Measurements from ENCODE around the gene PIK3R1.

PIK3R1 gene

GRCh38 chr5:68252673-68253623 lies 37.4 kb downstream of the PIK3R1 start:
- DNase-seq, result peak; percentile 45 to 47

- no peak for DNase-seq
Measured at GRCh38 chr5:68253624-68254585, 38.3 kb downstream of the PIK3R1 start.

- DNase-seq, result no peak
Measured at GRCh38 chr5:68254810-68255209, 39.3 kb downstream of the PIK3R1 start.

- no peak for DNase-seq
Measured at GRCh38 chr5:68255305-68256120, 40.0 kb downstream of the PIK3R1 start.

- no peak for DNase-seq
Measured at GRCh38 chr5:68257210-68257609, 41.7 kb downstream of the PIK3R1 start.

GRCh38 chr5:68258531-68258930 lies 43.0 kb downstream of the PIK3R1 start:
- DNase-seq, result no peak

- DNase-seq, result no peak
Measured at GRCh38 chr5:68259700-68260099, 44.1 kb downstream of the PIK3R1 start.

GRCh38 chr5:68260467-68260866 lies 44.9 kb downstream of the PIK3R1 start:
- no peak for DNase-seq

GRCh38 chr5:68261169-68261568 lies 45.6 kb downstream of the PIK3R1 start:
- DNase-seq, result no peak

GRCh38 chr5:68261569-68262065 lies 46.1 kb downstream of the PIK3R1 start:
- DNase-seq, result no peak

GRCh38 chr5:68264024-68264956 lies 48.7 kb downstream of the PIK3R1 start:
- no peak for DNase-seq

- DNase-seq, result no peak
Measured at GRCh38 chr5:68265347-68265746, 49.8 kb downstream of the PIK3R1 start.

- no peak for DNase-seq
Measured at GRCh38 chr5:68265822-68266395, 50.4 kb downstream of the PIK3R1 start.

- DNase-seq, result no peak
Measured at GRCh38 chr5:68266457-68266856, 50.9 kb downstream of the PIK3R1 start.

GRCh38 chr5:68267066-68267465 lies 51.5 kb downstream of the PIK3R1 start:
- DNase-seq, result no peak

GRCh38 chr5:68268101-68268851 lies 52.7 kb downstream of the PIK3R1 start:
- no peak for DNase-seq

GRCh38 chr5:68268852-68269130 lies 53.2 kb downstream of the PIK3R1 start:
- DNase-seq, result no peak

GRCh38 chr5:68269820-68270219 lies 54.3 kb downstream of the PIK3R1 start:
- no peak for DNase-seq

GRCh38 chr5:68270399-68270975 lies 54.9 kb downstream of the PIK3R1 start:
- no peak for DNase-seq

GRCh38 chr5:68271124-68271523 lies 55.6 kb downstream of the PIK3R1 start:
- DNase-seq, result no peak

Data from activated CD4-positive, alpha-beta T cell treated with anti-CD3 and anti-CD28 coated beads, Interleukin-2, amount 50 U/mL, for 4 hours (primary cell).